ENCODE results near the gene ZNF879.

Gene ZNF879

GRCh38 chr5:179023528-179024189 is at the start of gene ZNF879:
ZNF879 (plus strand) TSS chr5:179023804; CDS start chr5:179025005, 1,201 bp downstream.
- no peaks in the 10 kb centered on the region for H3K27me3 ChIP-seq (ENCODE audit: control insufficient read depth, insufficient read depth, low read length)
- H3K4me3 ChIP-seq (ENCODE audit: low read length) = peak within 1 kb of the TSS; percentile 68
- H3K9me3 ChIP-seq (ENCODE audit: control insufficient read depth, low read length) = peaks cover 16% of the 10 kb centered on the region
- H3K4me1 ChIP-seq (ENCODE audit: control insufficient read depth, insufficient read depth, low read length) = peaks cover 5% of the 10 kb centered on the region
- peaks cover 8% of the 10 kb centered on the region for H3K36me3 ChIP-seq (ENCODE audit: control insufficient read depth, insufficient read depth, low read length)
- H3K9ac ChIP-seq (ENCODE audit: low read length) = peak within 1 kb of the TSS; percentile 58

- no peaks in the 10 kb centered on the region for H3K4me1 ChIP-seq (ENCODE audit: control insufficient read depth, insufficient read depth, low read length)
- H3K27me3 ChIP-seq (ENCODE audit: control insufficient read depth, insufficient read depth, low read length) = no peaks in the 10 kb centered on the region
- no peak overlapping the region for H3K9ac ChIP-seq (ENCODE audit: low read length)
- H3K36me3 ChIP-seq (ENCODE audit: control insufficient read depth, insufficient read depth, low read length) = no peaks in the 10 kb centered on the region
- no peak overlapping the region for H3K4me3 ChIP-seq (ENCODE audit: low read length)
- peaks cover 20% of the 10 kb centered on the region for H3K9me3 ChIP-seq (ENCODE audit: control insufficient read depth, low read length)
Observed at GRCh38 chr5:178981381-178981780, 42.2 kb upstream of the ZNF879 start.

DNA sequence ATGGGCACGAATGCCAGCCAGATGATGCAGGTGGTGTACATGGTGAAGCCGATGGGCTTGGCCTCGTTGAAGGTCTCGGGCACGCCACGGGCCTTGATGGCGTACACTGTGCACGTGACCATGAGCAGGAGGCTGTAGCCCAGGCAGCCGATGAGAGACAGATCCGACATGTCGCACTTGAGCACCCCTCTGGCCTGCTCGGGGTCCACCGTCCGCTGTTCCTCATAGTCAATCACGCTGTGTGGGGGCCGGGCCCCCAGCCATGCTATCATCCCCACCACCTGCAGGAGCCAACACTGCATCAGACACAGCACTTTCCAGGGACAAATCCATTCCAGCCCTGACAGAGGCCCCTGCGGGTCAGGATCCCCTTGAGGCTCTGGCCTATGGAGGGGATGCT is 40.7 kb upstream of the ZNF879 start:
- peaks cover 20% of the 10 kb centered on the region for H3K9me3 ChIP-seq (ENCODE audit: control insufficient read depth, low read length)

GRCh38 chr5:178983728-178984127 is 39.9 kb upstream of the ZNF879 start:
- Histone ChIP-seq H3K9me3 (ENCODE audit: control insufficient read depth, low read length) (peaks cover 20% of the 10 kb centered on the region), H3K27me3 (ENCODE audit: control insufficient read depth, insufficient read depth, low read length) (no peaks in the 10 kb centered on the region), H3K4me3 (ENCODE audit: low read length) (no peak overlapping the region), H3K9ac (ENCODE audit: low read length) (no peak overlapping the region), H3K36me3 (ENCODE audit: control insufficient read depth, insufficient read depth, low read length) (no peaks in the 10 kb centered on the region), H3K4me1 (ENCODE audit: control insufficient read depth, insufficient read depth, low read length) (no peaks in the 10 kb centered on the region)

More for the DNA sequence above, 40.7 kb upstream of the ZNF879 start:
- no peak overlapping the region for H3K9ac ChIP-seq (ENCODE audit: low read length)
- H3K36me3 ChIP-seq (ENCODE audit: control insufficient read depth, insufficient read depth, low read length) = no peaks in the 10 kb centered on the region
- H3K27me3 ChIP-seq (ENCODE audit: control insufficient read depth, insufficient read depth, low read length) = no peaks in the 10 kb centered on the region
- no peak overlapping the region for H3K4me3 ChIP-seq (ENCODE audit: low read length)
- H3K4me1 ChIP-seq (ENCODE audit: control insufficient read depth, insufficient read depth, low read length) = no peaks in the 10 kb centered on the region

DNA sequence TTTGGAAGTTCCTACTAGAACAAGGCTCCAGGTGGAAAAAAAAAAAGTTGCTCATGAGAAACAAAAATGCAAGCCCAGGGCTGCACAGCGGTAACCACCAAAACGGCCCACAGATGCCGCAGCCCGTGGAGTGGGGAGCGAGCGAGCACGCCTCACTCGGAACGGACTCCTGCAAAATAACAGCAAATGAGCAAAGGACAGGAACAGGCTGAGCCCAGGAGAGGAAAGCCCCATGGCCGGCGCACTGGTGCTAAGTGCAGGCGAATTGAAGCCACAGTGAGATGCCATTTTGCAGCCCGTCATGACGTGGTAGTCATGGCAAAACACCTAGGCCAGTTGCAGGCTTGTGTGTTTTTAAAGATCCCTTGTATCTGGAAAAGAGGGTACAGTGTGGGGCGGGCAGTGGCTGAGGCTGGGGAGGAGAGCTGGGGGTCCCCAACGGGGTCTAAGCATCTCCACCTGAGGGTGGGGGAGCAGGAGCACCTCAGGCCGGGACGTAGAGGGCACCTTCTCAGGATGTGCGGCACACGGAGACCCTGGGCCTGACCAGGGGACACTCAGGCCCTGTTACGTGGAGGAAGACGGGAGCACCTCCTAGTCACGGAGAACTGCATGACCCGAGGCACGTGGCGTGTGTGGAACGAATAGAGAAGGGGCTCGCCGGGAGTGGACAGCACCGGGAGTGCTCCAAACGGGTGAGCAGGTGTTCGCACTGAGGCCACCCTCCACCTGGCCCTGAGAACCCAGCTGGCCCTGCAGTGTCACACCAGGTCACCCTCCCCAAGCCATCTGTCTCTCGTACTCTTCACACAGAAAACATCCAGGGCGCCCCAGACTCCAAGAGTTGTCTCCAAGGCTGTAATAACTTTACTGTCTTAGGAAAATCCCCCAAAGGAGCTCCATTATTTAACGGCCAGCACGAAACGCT is 39.2 kb upstream of the ZNF879 start:
- no peaks in the 10 kb centered on the region for H3K27me3 ChIP-seq (ENCODE audit: control insufficient read depth, insufficient read depth, low read length)
- no peaks in the 10 kb centered on the region for H3K4me1 ChIP-seq (ENCODE audit: control insufficient read depth, insufficient read depth, low read length)
- no peak overlapping the region for H3K9ac ChIP-seq (ENCODE audit: low read length)
- no peaks in the 10 kb centered on the region for H3K36me3 ChIP-seq (ENCODE audit: control insufficient read depth, insufficient read depth, low read length)
- H3K4me3 ChIP-seq (ENCODE audit: low read length) = no peak overlapping the region
- peaks cover 14% of the 10 kb centered on the region for H3K9me3 ChIP-seq (ENCODE audit: control insufficient read depth, low read length)

- Histone ChIP-seq H3K9ac (ENCODE audit: low read length) (no peak overlapping the region), H3K36me3 (ENCODE audit: control insufficient read depth, insufficient read depth, low read length) (no peaks in the 10 kb centered on the region), H3K4me1 (ENCODE audit: control insufficient read depth, insufficient read depth, low read length) (no peaks in the 10 kb centered on the region), H3K27me3 (ENCODE audit: control insufficient read depth, insufficient read depth, low read length) (no peaks in the 10 kb centered on the region), H3K4me3 (ENCODE audit: low read length) (no peak overlapping the region), H3K9me3 (ENCODE audit: control insufficient read depth, low read length) (peaks cover 5% of the 10 kb centered on the region)
Observed at GRCh38 chr5:178986326-178986960, 37.2 kb upstream of the ZNF879 start.

DNA sequence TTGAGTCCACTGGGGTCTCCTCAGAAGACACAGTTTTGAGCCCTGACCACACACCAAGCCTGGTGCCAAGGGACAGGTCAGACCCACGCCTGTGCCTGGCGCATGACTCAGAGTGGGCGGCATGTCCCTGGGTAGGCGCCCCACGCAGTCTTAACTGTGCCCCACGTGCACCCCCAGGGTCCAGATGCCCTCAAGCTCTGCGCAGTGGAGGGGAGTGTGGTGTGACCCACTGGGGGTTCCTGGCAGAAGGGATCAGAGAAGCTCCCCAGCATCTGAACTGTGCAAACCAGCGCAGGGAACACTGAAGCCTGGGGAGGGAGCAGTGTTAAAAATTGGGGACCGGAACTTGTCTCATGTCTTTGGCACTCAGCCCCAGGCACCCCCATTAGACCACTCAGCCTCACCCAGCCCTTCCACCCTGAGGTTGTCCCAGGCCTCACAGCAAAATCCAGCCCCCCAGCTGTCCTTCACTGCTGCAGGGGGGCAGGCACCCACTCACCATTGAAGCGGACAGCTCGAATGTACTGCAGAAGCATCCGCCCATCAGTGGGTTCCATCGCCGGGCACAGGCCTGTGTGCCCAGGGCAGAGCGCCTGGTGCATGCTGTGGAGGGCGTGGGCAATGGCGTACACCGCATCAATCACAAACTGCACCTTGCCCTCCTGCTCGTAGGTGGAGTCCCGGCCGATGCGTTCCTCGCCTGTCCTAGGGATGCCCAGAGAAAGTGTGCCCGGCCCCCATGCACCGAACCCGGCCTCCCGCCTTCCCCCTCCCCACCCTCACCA is 35.0 kb upstream of the ZNF879 start:
- Histone ChIP-seq H3K4me1 (ENCODE audit: control insufficient read depth, insufficient read depth, low read length) (no peaks in the 10 kb centered on the region), H3K27me3 (ENCODE audit: control insufficient read depth, insufficient read depth, low read length) (no peaks in the 10 kb centered on the region), H3K36me3 (ENCODE audit: control insufficient read depth, insufficient read depth, low read length) (no peaks in the 10 kb centered on the region), H3K9ac (ENCODE audit: low read length) (no peak overlapping the region), H3K4me3 (ENCODE audit: low read length) (no peak overlapping the region), H3K9me3 (ENCODE audit: control insufficient read depth, low read length) (peaks cover 5% of the 10 kb centered on the region)

- Histone ChIP-seq H3K9me3 (ENCODE audit: control insufficient read depth, low read length) (peaks cover 3% of the 10 kb centered on the region), H3K27me3 (ENCODE audit: control insufficient read depth, insufficient read depth, low read length) (peaks cover 4% of the 10 kb centered on the region), H3K4me3 (ENCODE audit: low read length) (no peak overlapping the region), H3K36me3 (ENCODE audit: control insufficient read depth, insufficient read depth, low read length) (no peaks in the 10 kb centered on the region), H3K9ac (ENCODE audit: low read length) (no peak overlapping the region), H3K4me1 (ENCODE audit: control insufficient read depth, insufficient read depth, low read length) (no peaks in the 10 kb centered on the region)
Observed at GRCh38 chr5:178989311-178989710, 34.3 kb upstream of the ZNF879 start.

GRCh38 chr5:178990491-178990890 is 33.1 kb upstream of the ZNF879 start:
- Histone ChIP-seq H3K4me1 (ENCODE audit: control insufficient read depth, insufficient read depth, low read length) (no peaks in the 10 kb centered on the region), H3K9ac (ENCODE audit: low read length) (no peak overlapping the region), H3K27me3 (ENCODE audit: control insufficient read depth, insufficient read depth, low read length) (peaks cover 7% of the 10 kb centered on the region), H3K9me3 (ENCODE audit: control insufficient read depth, low read length) (no peaks in the 10 kb centered on the region), H3K36me3 (ENCODE audit: control insufficient read depth, insufficient read depth, low read length) (no peaks in the 10 kb centered on the region), H3K4me3 (ENCODE audit: low read length) (no peak overlapping the region)

- H3K27me3 ChIP-seq (ENCODE audit: control insufficient read depth, insufficient read depth, low read length) = peaks cover 11% of the 10 kb centered on the region
- H3K9ac ChIP-seq (ENCODE audit: low read length) = no peak overlapping the region
- H3K36me3 ChIP-seq (ENCODE audit: control insufficient read depth, insufficient read depth, low read length) = no peaks in the 10 kb centered on the region
- no peaks in the 10 kb centered on the region for H3K4me1 ChIP-seq (ENCODE audit: control insufficient read depth, insufficient read depth, low read length)
- H3K9me3 ChIP-seq (ENCODE audit: control insufficient read depth, low read length) = no peaks in the 10 kb centered on the region
- no peak overlapping the region for H3K4me3 ChIP-seq (ENCODE audit: low read length)
Observed at GRCh38 chr5:178991190-178992145, 32.1 kb upstream of the ZNF879 start.
